ENCODE measurements around the gene LILRB3.

- TF ChIP-seq CTCF (IDR thresholded peaks at IDR 0.05), result no peak
- no peak for TF ChIP-seq POLR2A (IDR thresholded peaks at IDR 0.05)
Observed at GRCh38 chr19:54262470-54262869, 39.7 kb upstream of the LILRB3 start.

Measured in uterus (tissue), 2 donors.